ENCODE data around the gene NTM. TPM values are rescaled to one million over a fixed set of nuclear protein-coding genes. Genes with fewer than 3 reads are reported as not detected.

Gene NTM
- total RNA-seq, 1 experiment from 2014 or later = 9.9 TPM

- H3K14ac ChIP-seq (ENCODE audit: insufficient read depth, low read length) = no peak overlapping the region
- no peaks in the 10 kb centered on the region for H3K23me2 ChIP-seq (ENCODE audit: insufficient read length, low read depth, low read length, poor library complexity, severe bottlenecking)
- WGBS (ENCODE audit: extremely low coverage, insufficient read length, low lambda C conversion rate) = no CpG with 5 or more reads among the region's 4 CpGs
- no peaks in the 10 kb centered on the region for H3K79me2 ChIP-seq (ENCODE audit: insufficient read depth, low read length)
- no peak overlapping the region for H3K18ac ChIP-seq (ENCODE audit: insufficient read length, low read depth, low read length)
- no peak overlapping the region for H3K4me2 ChIP-seq (ENCODE audit: insufficient read depth, insufficient read length, low read length)
- Mint-ChIP-seq H3K27me3 (ENCODE audit: low read depth) (peaks cover 3% of the 10 kb centered on the region; the same call in 1 of the 2 replicates), H3K27ac (no peak overlapping the region), H3K4me1 (0 out of 4 replicates have a peak, but pooled peaks cover 0 to 2% of the 10 kb centered on the region in 2 experiments), H3K36me3 (ENCODE audit: insufficient read depth in 1 of 3, low read depth in 3 of 3) (no peaks in the 10 kb centered on the region), H3K9me3 (no peaks in the 10 kb centered on the region), H3K4me3 (no peak overlapping the region)
- H2BK5ac ChIP-seq (ENCODE audit: insufficient read length, low read length) = no peak overlapping the region
- no peak overlapping the region for H2BK20ac ChIP-seq (ENCODE audit: low read depth, low read length, poor library complexity, severe bottlenecking)
- no peak overlapping the region for H2AK5ac ChIP-seq (ENCODE audit: insufficient read length, low read length)
- no peaks in the 10 kb centered on the region for H3K79me1 ChIP-seq (ENCODE audit: insufficient read depth, low read depth, low read length, poor library complexity, severe bottlenecking)
- H4K91ac ChIP-seq (ENCODE audit: insufficient read length, low read depth, low read length) = no peak overlapping the region
- H3K4ac ChIP-seq (ENCODE audit: low read depth, low read length) = no peak overlapping the region
- H3K56ac ChIP-seq (ENCODE audit: insufficient read length, low read depth, low read length) = no peak overlapping the region
- H3K23ac ChIP-seq (ENCODE audit: insufficient read length, low read depth, low read length) = no peak overlapping the region
- H2AFZ ChIP-seq (ENCODE audit: low read length) = no peak overlapping the region
- H3K27me3 ChIP-seq (ENCODE audit: insufficient read depth, low read length) = no peaks in the 10 kb centered on the region
- TF ChIP-seq CTCF (conservative IDR thresholded peaks at IDR 0.05) = no peak
- no peak overlapping the region for H2BK120ac ChIP-seq (ENCODE audit: low read depth, low read length, poor library complexity, severe bottlenecking)
- no peak overlapping the region for H2BK12ac ChIP-seq (ENCODE audit: insufficient read length, low read depth, low read length)
- H3K4me1 ChIP-seq (ENCODE audit: insufficient read depth, low read length) = no peaks in the 10 kb centered on the region
- no peak overlapping the region for H2BK15ac ChIP-seq (ENCODE audit: low read depth, low read length)
- no peak overlapping the region for H4K8ac ChIP-seq (replicated peaks; ENCODE audit: insufficient read length, low read depth, low read length)
- H3K27ac ChIP-seq (ENCODE audit: insufficient read length, low read depth, low read length) = no peak overlapping the region
- H3K9ac ChIP-seq (ENCODE audit: extremely low read depth, insufficient read length, low read length) = no peak overlapping the region
- H4K20me1 ChIP-seq (ENCODE audit: control insufficient read depth, insufficient read depth, insufficient read length) = no peaks in the 10 kb centered on the region
- no peak for DNase-seq
- no peak overlapping the region for H3T11ph ChIP-seq (ENCODE audit: low read length)
- H3K9me3 ChIP-seq (ENCODE audit: control insufficient read depth, low read depth, low read length) = no peaks in the 10 kb centered on the region
- H4K5ac ChIP-seq (ENCODE audit: insufficient read length, low read depth, low read length) = no peak overlapping the region
Observed at GRCh38 chr11:131832079-131832478, 461.7 kb downstream of the NTM start.
